GM10248 (cell line): Measurements from ENCODE around the gene TBX5.

Experiments
- CTCF ChIA-PET: fragments of 300-600 bp; sonication (Branson Sonifier 250); formaldehyde crosslinking; extraction: SDS; loops from one replicate; lab custom pipeline; 2021; ENCODE audit warnings: antibody characterized with exemption; lab: Yijun Ruan, JAX
- POLR2A ChIA-PET: fragments of 350-650 bp; sonication (Branson Sonifier 250); formaldehyde crosslinking; extraction: SDS; loops from one replicate; lab custom pipeline; 2020; ENCODE audit warnings: antibody characterized with exemption; lab: Yijun Ruan, JAX
- DNase-seq: peaks from one replicate; pipeline ENCODE4 v3.0.0; 2012; ENCODE audit errors: extremely low spot score
- TF ChIP-seq, protein P1 (sequence below): IDR thresholded peaks from 2 replicates; pipeline ENCODE4 v1.5.1; 2012; ENCODE audit warnings: mild to moderate bottlenecking, low read depth; ENCODE audit errors: extremely low read depth, missing control alignments, control extremely low read depth

TBX5 gene

DNA sequence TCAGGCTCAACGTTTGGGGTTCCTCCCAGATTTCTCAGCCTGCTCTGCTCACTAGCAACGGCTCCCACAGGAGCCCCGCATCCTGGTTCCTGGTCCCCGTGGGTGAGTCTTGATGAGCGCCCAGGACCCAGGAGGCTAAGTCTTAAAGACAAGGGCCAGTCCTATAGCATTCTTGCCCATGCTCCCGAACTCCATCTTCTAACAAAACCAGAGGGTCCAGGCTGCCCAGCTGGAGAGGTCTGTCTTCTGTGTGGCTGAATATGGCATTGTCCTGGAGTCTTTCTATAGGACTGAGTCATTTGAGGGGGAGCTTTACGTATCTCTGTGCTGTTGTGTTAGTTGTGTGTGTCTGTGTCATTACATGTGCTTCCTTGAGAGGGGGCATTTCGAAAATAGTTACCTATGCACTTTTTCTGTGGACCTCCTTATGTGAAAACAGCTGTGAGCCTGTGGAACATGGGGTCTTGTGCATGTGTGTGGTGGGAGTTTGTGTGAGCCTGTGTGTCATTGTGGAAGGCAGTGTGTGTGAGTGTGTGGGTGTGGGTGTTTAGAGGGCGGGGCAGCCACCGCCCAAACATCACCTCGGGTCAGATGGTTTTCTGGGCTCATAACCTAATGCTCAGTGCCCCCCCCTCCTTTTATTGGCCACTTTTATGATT is 9.1 kb upstream of the TBX5 start:
- ChIA-PET POLR2A (no interaction called here), CTCF (no interaction called here)
- no peak for DNase-seq
- TF ChIP-seq, protein P1, sequence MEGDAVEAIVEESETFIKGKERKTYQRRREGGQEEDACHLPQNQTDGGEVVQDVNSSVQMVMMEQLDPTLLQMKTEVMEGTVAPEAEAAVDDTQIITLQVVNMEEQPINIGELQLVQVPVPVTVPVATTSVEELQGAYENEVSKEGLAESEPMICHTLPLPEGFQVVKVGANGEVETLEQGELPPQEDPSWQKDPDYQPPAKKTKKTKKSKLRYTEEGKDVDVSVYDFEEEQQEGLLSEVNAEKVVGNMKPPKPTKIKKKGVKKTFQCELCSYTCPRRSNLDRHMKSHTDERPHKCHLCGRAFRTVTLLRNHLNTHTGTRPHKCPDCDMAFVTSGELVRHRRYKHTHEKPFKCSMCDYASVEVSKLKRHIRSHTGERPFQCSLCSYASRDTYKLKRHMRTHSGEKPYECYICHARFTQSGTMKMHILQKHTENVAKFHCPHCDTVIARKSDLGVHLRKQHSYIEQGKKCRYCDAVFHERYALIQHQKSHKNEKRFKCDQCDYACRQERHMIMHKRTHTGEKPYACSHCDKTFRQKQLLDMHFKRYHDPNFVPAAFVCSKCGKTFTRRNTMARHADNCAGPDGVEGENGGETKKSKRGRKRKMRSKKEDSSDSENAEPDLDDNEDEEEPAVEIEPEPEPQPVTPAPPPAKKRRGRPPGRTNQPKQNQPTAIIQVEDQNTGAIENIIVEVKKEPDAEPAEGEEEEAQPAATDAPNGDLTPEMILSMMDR = no peak

GRCh38 chr12:114414031-114414865 is 8.3 kb upstream of the TBX5 start:
- TF ChIP-seq, protein P1 = no peak
- no peak for DNase-seq
- POLR2A ChIA-PET = no interaction called here
- CTCF ChIA-PET = no interaction called here

GRCh38 chr12:114412825-114413749 is 7.1 kb upstream of the TBX5 start:
- no peak for DNase-seq
- CTCF ChIA-PET = no interaction called here
- POLR2A ChIA-PET = no interaction called here
- TF ChIP-seq, protein P1 = no peak

GRCh38 chr12:114412307-114412706 is 6.4 kb upstream of the TBX5 start:
- ChIA-PET CTCF (no interaction called here), POLR2A (no interaction called here)
- DNase-seq = no peak
- TF ChIP-seq, protein P1 = no peak

- CTCF ChIA-PET = no interaction called here
- POLR2A ChIA-PET = no interaction called here
- TF ChIP-seq, protein P1 = no peak
- no peak for DNase-seq
Observed at GRCh38 chr12:114411071-114411837, 5.3 kb upstream of the TBX5 start.
